NB4 (cell line): ENCODE results near the gene SART3.

Experiments
- CTCF ChIP-seq: IDR thresholded peaks from one replicate; pipeline ENCODE4 v1.5.1; 2012; ENCODE audit warnings: low read depth, low read length
- MAX ChIP-seq: IDR thresholded peaks from 2 replicates; pipeline ENCODE4 v1.6.1; 2011; ENCODE audit warnings: low read depth, low read length
- MYC ChIP-seq: IDR thresholded peaks from 2 replicates; pipeline ENCODE4 v1.6.1; 2011; ENCODE audit warnings: low read depth, low read length
- POLR2A ChIP-seq: IDR thresholded peaks from 2 replicates; pipeline ENCODE4 v1.6.1; 2011; ENCODE audit warnings: mild to moderate bottlenecking; ENCODE audit not compliant: insufficient read length; ENCODE audit errors: extremely low read depth

- TF ChIP-seq POLR2A (no peak), CTCF (no peak), MAX (no peak), MYC (no peak)
Observed at GRCh38 chr12:108473400-108474055, 87.4 kb downstream of the SART3 start.
